ENCODE data around the gene ZNF503. TPM values are rescaled to one million over a fixed set of nuclear protein-coding genes. Genes with fewer than 3 reads are reported as not detected.

Gene ZNF503, protein sequence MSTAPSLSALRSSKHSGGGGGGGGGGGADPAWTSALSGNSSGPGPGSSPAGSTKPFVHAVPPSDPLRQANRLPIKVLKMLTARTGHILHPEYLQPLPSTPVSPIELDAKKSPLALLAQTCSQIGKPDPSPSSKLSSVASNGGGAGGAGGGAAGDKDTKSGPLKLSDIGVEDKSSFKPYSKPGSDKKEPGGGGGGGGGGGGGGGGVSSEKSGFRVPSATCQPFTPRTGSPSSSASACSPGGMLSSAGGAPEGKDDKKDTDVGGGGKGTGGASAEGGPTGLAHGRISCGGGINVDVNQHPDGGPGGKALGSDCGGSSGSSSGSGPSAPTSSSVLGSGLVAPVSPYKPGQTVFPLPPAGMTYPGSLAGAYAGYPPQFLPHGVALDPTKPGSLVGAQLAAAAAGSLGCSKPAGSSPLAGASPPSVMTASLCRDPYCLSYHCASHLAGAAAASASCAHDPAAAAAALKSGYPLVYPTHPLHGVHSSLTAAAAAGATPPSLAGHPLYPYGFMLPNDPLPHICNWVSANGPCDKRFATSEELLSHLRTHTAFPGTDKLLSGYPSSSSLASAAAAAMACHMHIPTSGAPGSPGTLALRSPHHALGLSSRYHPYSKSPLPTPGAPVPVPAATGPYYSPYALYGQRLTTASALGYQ
- total RNA-seq (ENCODE audit: unreplicated experiment) = 8.9 TPM
- long read RNA-seq, partial matches to known transcripts = 0 of 3 reads
- long read RNA-seq, other reads (novel, unspliced or antisense) = 2 of 3 reads

DNA sequence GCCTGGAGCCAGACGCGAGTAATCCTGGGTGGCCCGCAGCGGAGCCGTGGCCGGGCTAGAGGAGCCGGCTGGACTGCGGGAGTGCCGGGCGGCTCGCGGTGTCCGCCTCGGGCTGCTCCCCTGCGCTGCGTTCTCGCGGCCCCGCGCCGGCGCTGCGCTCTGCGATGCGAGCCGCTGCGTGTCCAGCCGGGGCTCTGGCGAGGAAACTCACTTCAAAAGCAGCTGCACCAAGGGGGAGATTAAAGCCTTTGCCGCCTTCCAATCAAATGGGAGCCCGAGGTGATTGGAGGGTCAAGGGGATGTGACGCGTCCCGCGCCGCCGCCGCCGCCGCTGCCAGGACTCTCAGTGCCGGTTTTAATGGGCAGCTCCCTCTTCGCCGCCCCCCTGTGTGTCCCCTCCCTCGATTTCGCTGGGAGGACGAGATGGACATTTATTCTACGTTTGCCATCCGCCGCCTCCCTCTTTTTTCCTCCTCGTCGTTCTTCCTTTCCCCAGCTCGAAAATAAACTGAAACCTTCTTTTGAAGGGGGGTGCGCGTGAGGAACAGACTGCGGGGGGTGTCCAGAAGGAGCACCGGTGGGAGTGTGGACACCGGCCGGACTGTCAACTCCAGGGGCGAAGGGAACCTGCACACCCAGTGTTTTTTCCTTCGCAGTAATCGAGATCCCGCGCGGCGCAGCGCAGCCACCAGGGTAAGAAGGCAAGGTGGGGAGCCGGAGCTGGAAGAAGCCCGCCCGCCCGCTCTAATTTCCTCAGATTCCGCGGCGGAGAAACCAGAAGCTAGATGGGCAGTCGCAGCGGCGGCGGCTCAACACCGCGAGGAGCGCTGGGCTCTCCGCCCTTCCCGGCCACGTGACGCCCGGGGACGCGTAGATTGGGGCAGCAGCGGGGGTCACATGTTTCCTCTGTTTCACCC is at the start of gene ZNF503:
TSS of gene ZNF503 (minus strand) at position 196 of the 917 bp plus-strand sequence. CDS start 345 bp downstream, outside the sequence.
- peaks cover 31% of the 10 kb centered on the region for H3K27me3 Mint-ChIP-seq (ENCODE audit: unreplicated experiment)
- H3K27ac Mint-ChIP-seq (ENCODE audit: unreplicated experiment) = peak within 1 kb of the TSS; percentile 74
- peaks cover 32% of the 10 kb centered on the region for H3K4me1 Mint-ChIP-seq (ENCODE audit: unreplicated experiment)
- DNase-seq (ENCODE audit: low spot score) = peak; percentile 93
- H3K9me3 Mint-ChIP-seq (ENCODE audit: unreplicated experiment) = no peaks in the 10 kb centered on the region
- peaks cover 5% of the 10 kb centered on the region for H3K36me3 Mint-ChIP-seq (ENCODE audit: low read depth, unreplicated experiment)
- H3K4me3 Mint-ChIP-seq (ENCODE audit: unreplicated experiment) = peak within 1 kb of the TSS; percentile 99
- TF ChIP-seq, protein P1, sequence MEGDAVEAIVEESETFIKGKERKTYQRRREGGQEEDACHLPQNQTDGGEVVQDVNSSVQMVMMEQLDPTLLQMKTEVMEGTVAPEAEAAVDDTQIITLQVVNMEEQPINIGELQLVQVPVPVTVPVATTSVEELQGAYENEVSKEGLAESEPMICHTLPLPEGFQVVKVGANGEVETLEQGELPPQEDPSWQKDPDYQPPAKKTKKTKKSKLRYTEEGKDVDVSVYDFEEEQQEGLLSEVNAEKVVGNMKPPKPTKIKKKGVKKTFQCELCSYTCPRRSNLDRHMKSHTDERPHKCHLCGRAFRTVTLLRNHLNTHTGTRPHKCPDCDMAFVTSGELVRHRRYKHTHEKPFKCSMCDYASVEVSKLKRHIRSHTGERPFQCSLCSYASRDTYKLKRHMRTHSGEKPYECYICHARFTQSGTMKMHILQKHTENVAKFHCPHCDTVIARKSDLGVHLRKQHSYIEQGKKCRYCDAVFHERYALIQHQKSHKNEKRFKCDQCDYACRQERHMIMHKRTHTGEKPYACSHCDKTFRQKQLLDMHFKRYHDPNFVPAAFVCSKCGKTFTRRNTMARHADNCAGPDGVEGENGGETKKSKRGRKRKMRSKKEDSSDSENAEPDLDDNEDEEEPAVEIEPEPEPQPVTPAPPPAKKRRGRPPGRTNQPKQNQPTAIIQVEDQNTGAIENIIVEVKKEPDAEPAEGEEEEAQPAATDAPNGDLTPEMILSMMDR (IDR thresholded peaks at IDR 0.05; ENCODE audit: unreplicated experiment) = no peak

DNA sequence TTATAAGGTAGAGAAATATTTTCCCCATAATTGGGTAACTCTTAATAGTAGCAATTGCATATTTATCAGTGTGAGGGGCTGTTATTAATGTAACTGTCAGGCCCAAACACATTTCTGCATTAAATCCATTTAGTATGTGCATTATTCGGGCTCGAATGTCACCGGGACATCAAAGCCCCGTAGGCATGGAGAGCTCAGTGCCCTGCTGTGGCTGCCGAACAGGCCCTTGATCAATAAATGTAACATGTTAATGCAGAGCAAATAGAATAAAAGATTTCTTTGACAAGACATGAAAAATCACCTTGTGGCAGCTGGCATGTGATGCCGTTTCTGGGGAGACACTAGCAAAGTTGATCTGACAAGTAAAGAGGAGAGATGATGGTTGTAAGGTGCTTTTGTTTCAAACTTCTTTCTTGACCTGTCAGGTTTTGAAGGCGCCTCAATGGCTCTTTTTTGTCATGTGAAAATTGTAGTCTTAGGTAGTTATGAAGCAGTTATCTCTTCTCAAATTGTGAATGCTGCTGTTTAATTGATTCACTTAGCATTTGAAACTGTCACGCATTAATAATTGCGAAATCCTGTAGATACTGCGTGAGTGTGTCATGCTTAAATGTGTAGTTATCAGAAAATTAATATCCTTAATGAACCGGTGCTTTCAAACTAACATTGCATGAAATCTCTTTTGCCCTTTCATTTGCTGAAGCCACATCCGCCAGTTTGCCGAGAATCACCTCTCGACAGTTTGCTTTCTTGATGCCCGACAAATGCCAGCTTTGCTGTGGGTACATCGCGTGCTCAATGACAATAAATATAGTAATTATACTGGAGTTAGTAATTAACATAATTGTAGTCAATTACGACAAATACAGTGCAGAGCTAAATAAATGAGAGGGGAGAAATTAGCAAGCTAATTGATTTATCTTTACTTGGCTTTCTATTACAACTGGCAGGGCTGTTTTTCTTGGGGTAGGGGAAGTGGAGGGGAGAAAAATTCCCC is 49.4 kb upstream of the ZNF503 start:
- peaks cover 5% of the 10 kb centered on the region for H3K9me3 Mint-ChIP-seq (ENCODE audit: unreplicated experiment)

DNA sequence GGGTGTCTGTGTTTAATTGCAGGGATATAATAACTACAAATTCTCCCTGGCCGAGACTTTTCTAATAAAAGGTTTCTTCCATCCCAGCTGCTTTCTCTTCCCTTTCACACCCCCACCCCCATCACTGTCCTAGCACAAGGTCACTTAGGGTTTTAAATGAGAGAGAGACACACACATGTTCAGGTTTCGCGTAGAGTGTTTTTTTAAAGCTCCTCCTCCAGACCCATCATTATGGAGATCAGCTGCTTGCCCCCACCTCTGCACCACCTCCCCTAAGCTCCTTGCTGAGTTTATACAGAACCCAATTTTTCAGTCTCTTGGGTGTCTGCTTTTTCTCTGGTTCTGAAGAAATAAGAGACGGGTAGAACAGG is 48.5 kb upstream of the ZNF503 start:
- Mint-ChIP-seq H3K9me3 (ENCODE audit: unreplicated experiment) (peaks cover 5% of the 10 kb centered on the region), H3K27me3 (ENCODE audit: unreplicated experiment) (no peaks in the 10 kb centered on the region), H3K36me3 (ENCODE audit: low read depth, unreplicated experiment) (peaks cover 15% of the 10 kb centered on the region), H3K4me1 (ENCODE audit: unreplicated experiment) (peaks cover 30% of the 10 kb centered on the region), H3K4me3 (ENCODE audit: unreplicated experiment) (no peak overlapping the region), H3K27ac (ENCODE audit: unreplicated experiment) (no peak overlapping the region)
- TF ChIP-seq, protein P1 (IDR thresholded peaks at IDR 0.05; ENCODE audit: unreplicated experiment) = no peak
- DNase-seq (ENCODE audit: low spot score) = no peak

More for the DNA sequence above, 49.4 kb upstream of the ZNF503 start:
- Mint-ChIP-seq H3K4me3 (ENCODE audit: unreplicated experiment) (no peak overlapping the region), H3K4me1 (ENCODE audit: unreplicated experiment) (peaks cover 30% of the 10 kb centered on the region), H3K27me3 (ENCODE audit: unreplicated experiment) (no peaks in the 10 kb centered on the region), H3K36me3 (ENCODE audit: low read depth, unreplicated experiment) (peaks cover 17% of the 10 kb centered on the region), H3K27ac (ENCODE audit: unreplicated experiment) (no peak overlapping the region)
- DNase-seq (ENCODE audit: low spot score) = no peak
- TF ChIP-seq, protein P1 (IDR thresholded peaks at IDR 0.05; ENCODE audit: unreplicated experiment) = no peak

DNA sequence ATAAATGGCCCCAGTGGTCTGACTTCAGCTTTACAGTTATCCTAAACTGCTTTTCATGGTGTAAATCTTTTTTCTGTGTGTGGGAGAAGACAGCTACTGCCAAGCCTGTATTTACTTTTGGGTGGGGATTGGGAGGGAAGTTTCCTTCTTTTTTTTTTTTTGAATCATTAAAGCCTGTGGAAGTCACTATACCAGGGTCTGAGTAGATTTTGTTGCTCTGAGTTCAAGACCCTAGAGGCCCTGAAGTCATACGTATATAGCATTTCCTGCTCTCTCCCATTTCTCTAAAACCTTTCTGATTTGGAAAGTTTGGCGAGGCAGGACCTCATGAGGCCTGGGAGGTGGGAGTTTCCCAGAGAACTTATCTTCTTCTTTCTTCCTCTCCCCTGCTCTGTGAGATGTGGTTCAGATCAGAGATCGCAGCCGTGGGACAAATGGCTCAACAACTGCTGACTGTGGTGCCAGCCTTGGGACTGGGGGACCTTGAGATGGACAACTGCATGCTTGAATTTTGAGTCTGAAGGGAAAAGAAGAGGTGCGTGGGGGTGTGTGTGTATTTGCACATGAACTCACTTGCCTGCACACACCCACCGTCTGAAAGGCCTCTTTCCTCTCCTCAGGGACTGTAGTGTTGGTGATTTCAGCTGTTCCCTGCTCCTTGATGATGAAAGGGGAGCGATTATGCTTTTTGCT is 48.0 kb upstream of the ZNF503 start:
- H3K27me3 Mint-ChIP-seq (ENCODE audit: unreplicated experiment) = no peaks in the 10 kb centered on the region
- H3K36me3 Mint-ChIP-seq (ENCODE audit: low read depth, unreplicated experiment) = peaks cover 15% of the 10 kb centered on the region
- TF ChIP-seq, protein P1 (IDR thresholded peaks at IDR 0.05; ENCODE audit: unreplicated experiment) = no peak
- no peak for DNase-seq (ENCODE audit: low spot score)
- peaks cover 5% of the 10 kb centered on the region for H3K9me3 Mint-ChIP-seq (ENCODE audit: unreplicated experiment)
- H3K4me1 Mint-ChIP-seq (ENCODE audit: unreplicated experiment) = peaks cover 30% of the 10 kb centered on the region
- no peak overlapping the region for H3K27ac Mint-ChIP-seq (ENCODE audit: unreplicated experiment)
- no peak overlapping the region for H3K4me3 Mint-ChIP-seq (ENCODE audit: unreplicated experiment)
